HFF-Myc (cell line): Measurements from ENCODE around the gene SH3PXD2B.

ENCODE experiments used
- DNase-seq: peaks from one replicate; pipeline ENCODE4 v3.0.0-alpha.2; 2011; ENCODE audit warnings: low read depth; ENCODE audit errors: extremely low read depth
- H3K4me3 ChIP-seq: replicated peaks from 2 replicates; pipeline ENCODE4 v1.5.1; 2011; ENCODE audit warnings: low read depth, mild to moderate bottlenecking, control low read depth, low read length
- CTCF ChIP-seq: IDR thresholded peaks from 2 replicates; pipeline ENCODE4 v1.5.1; 2012; ENCODE audit warnings: mild to moderate bottlenecking, low read depth, low read length, control low read depth; ENCODE audit errors: missing control alignments

Gene SH3PXD2B

GRCh38 chr5:172433513-172433912 is 20.8 kb downstream of the SH3PXD2B start:
- H3K4me3 ChIP-seq = no peak overlapping the region
- DNase-seq = no peak
- no peak for TF ChIP-seq CTCF

GRCh38 chr5:172433071-172433470 is 21.3 kb downstream of the SH3PXD2B start:
- no peak overlapping the region for H3K4me3 ChIP-seq
- no peak for TF ChIP-seq CTCF
- DNase-seq = no peak

- DNase-seq = no peak
- no peak overlapping the region for H3K4me3 ChIP-seq
- TF ChIP-seq CTCF = no peak
Observed at GRCh38 chr5:172430354-172430753, 24.0 kb downstream of the SH3PXD2B start.

- H3K4me3 ChIP-seq = no peak overlapping the region
- no peak for TF ChIP-seq CTCF
- no peak for DNase-seq
Observed at GRCh38 chr5:172429201-172429940, 25.0 kb downstream of the SH3PXD2B start.

- no peak for DNase-seq
- no peak for TF ChIP-seq CTCF
Observed at GRCh38 chr5:172428224-172429166, 25.8 kb downstream of the SH3PXD2B start.

GRCh38 chr5:172427202-172427601 is 27.1 kb downstream of the SH3PXD2B start:
- no peak for DNase-seq

More at GRCh38 chr5:172428224-172429166, 25.8 kb downstream of the SH3PXD2B start:
- no peak overlapping the region for H3K4me3 ChIP-seq

More at GRCh38 chr5:172427202-172427601, 27.1 kb downstream of the SH3PXD2B start:
- no peak overlapping the region for H3K4me3 ChIP-seq
- TF ChIP-seq CTCF = no peak
